GM21619 (cell line): Measurements from ENCODE around the gene NUTF2.
"Not testable (repeated sequence)": the region's sequence is repeated elsewhere in the genome, so short reads cannot be mapped to it uniquely, and the experiment has no call there.

Experiments
- ATAC-seq: cut with Tn5 transposase; IDR thresholded peaks from one replicate; pipeline ENCODE4 v1.9.1; 2021; ENCODE audit not compliant: unreplicated experiment

The NUTF2 gene

GRCh38 chr16:67837190-67837589, 9.5 kb upstream of the NUTF2 start:
- ATAC-seq = not testable (repeated sequence)

GRCh38 chr16:67837811-67838210, 8.9 kb upstream of the NUTF2 start:
- ATAC-seq = no peak

DNA sequence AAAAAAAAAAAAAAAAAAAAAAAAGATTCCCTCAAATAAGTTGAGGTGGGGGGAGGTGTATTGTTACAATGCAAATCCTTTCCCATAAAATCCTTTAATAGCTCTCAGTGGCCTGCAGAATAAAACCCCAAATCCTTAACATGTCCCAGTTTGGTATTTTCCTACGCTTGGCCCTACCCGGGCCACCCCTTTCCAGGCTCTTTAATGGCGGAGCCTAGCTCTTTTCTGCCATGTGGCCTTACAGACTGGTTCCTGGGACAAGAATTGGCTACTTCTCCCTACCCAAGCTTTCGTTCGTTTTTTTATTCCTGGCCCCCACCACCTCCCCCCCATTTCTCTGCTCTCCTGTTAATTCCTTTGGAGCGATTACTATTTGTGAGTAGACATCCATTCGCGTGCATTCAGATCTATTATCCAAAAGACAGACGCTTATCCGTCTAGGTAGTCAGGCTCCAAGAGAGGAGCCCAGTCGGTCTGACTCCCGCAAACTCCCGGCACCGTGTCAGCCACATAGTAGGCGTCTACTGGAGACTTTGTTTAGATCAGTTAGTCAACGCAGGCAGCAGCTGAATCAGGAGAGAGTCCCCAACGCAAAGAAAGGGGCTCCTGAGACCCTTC, 5.4 kb upstream of the NUTF2 start:
- ATAC-seq = no peak

DNA sequence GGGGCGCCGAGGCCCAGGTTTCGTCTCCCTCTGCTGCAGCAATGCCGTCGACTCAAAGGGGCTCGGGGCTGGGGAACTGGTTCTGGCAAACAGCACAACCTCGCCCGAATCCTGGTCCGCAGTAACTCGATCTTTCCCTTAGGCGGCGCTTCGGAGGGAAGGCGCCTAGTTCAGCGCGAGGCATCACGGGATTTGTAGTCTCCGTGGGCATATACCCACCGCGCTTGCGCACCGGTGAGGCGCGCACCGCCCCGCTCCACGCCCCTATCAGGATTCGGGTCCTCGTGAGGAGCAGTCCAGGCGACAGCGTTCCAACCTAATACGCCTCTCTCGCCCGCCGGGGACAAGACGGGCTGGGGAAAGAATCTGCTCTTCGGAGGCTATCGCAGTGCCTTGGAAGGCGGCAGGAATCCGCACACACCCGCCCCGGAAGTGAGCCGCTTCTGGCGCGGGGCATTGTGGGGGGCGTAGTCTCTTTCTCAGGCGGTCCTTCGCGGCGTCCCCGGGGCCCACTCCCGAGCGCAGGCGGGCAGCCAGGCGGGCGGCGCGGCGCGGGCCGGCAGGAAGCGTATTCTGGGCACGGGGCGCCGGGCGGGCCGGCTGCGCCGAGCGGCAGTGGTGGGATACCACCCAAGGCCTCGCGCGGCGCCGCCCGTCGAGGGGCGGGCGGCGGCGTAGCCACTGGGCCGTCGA, 4.8 kb upstream of the NUTF2 start, which contains the start of gene THAP11:
TSS of gene THAP11 (plus strand) at position 505 of the 693 bp plus-strand sequence. CDS start 235 bp downstream, outside the sequence.
- ATAC-seq = peak; percentile 43

DNA sequence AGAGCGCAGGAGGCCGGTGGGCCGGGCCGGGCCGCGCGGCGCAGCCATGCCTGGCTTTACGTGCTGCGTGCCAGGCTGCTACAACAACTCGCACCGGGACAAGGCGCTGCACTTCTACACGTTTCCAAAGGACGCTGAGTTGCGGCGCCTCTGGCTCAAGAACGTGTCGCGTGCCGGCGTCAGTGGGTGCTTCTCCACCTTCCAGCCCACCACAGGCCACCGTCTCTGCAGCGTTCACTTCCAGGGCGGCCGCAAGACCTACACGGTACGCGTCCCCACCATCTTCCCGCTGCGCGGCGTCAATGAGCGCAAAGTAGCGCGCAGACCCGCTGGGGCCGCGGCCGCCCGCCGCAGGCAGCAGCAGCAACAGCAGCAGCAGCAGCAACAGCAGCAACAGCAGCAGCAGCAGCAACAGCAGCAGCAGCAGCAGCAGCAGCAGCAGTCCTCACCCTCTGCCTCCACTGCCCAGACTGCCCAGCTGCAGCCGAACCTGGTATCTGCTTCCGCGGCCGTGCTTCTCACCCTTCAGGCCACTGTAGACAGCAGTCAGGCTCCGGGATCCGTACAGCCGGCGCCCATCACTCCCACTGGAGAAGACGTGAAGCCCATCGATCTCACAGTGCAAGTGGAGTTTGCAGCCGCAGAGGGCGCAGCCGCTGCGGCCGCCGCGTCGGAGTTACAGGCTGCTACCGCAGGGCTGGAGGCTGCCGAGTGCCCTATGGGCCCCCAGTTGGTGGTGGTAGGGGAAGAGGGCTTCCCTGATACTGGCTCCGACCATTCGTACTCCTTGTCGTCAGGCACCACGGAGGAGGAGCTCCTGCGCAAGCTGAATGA, 4.0 kb upstream of the NUTF2 start:
- ATAC-seq = peak; percentile 6

- ATAC-seq = no peak
These were observed 3.4 kb upstream of the NUTF2 start for GRCh38 chr16:67843343-67843765.

- ATAC-seq = no peak
These were observed 2.2 kb upstream of the NUTF2 start for GRCh38 chr16:67844497-67844896.

DNA sequence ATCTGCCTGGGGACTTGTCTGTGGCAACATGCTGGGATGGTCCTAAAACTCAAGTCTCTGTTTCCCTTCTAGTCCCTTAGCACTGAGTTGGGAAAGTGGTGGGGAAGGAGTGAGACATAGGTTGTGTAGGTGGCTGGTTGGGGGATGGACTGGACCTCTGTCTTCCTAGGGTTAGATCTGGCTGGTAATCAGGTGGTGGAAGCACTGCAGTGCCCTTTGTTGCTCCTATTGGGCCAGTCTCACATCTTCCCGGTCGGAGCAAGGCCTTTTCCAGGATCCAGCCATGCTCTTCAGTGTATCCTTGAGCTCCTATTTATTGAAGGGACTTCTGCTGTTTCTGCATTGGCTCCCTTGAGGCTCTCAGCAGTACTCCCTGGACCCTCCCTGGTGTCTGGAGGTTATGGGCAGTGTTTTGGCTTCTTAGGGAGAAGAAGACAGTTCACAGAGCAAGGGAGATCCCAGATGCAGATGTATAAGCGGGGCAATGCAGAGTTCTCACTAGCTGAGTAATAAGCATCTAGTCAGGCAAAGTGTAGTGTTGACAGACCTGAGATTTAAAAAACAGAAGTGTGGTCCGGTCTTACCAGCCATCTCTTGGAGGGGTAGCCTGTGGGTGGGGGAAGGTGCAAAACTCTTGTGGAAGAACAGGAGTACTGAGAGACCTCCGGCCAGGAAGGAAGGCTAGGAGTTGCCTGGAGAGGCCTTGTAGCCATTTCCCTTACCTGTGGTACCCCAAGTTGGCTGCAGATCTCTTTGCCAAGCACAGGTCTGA, 1.3 kb upstream of the NUTF2 start:
- no peak for ATAC-seq

- no peak for ATAC-seq
These were observed 742 bp upstream of the NUTF2 start for GRCh38 chr16:67846063-67846319.

DNA sequence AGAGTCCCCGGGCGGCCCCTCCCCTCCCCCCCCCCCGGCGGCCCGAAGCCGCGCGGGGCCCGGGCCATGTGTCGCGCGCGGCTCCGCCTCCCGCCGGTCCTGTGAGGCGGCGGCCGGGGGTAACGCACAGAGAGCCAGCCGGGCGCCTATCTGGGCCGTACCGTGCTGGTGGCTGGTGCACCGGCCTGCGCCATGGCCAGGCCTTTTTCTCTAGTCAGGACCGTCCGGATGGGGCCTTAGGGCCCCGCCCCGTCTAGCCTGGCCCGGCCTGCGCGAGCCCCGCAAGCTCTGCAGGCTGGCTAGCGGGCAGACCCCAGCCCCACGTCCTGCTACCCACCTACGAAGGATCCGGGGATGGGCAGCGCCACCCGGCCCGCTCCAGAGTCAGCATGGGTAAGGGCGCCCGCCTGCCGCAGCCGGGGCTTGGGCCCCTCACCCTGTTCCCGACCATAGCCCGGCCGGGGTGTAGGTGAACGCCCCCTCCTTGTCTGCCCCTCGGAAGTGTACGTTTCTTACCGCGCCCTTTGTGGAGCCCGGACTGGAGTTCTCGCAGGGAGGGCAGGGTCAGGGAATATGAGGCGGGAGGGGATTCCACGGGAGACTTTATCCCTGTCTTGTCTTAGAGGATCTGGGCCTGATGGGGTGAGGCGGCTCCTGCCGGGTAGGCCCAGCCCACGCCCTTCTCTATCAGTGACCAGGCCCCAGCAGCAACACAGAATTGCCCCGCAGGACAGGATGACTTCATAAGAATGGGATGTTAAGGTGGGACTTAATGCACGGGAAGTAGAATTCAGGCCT, 530 bp downstream of the NUTF2 start, which contains the start of gene CENPT:
TSS of gene CENPT (minus strand) at position 630 of the 798 bp plus-strand sequence. CDS start 13,834 bp downstream, outside the sequence.
- ATAC-seq = peak; percentile 33

DNA sequence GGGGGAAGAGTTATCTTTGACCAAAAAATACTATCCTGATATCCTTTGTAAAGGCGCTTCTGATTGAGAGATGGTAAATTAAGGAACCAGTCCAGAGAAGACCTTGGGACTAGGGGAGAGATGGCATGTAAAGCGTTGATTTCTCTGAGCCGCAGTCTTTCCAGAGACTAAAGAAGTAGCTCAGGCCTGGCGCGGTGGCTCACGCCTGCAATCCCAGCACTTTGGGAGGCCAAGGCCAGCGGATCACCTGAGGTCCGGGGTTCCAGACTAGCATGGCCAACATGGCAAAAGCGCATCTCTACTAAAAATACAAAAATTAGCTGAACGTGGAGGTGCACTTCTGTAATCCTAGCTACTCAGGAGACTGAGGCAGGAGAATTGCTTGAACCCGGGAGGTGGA, 1.4 kb downstream of the NUTF2 start:
- no peak for ATAC-seq

GRCh38 chr16:67853670-67854069, 6.9 kb downstream of the NUTF2 start:
- ATAC-seq = no peak

- no peak for ATAC-seq
These were observed 9.1 kb downstream of the NUTF2 start for GRCh38 chr16:67855789-67856188.

DNA sequence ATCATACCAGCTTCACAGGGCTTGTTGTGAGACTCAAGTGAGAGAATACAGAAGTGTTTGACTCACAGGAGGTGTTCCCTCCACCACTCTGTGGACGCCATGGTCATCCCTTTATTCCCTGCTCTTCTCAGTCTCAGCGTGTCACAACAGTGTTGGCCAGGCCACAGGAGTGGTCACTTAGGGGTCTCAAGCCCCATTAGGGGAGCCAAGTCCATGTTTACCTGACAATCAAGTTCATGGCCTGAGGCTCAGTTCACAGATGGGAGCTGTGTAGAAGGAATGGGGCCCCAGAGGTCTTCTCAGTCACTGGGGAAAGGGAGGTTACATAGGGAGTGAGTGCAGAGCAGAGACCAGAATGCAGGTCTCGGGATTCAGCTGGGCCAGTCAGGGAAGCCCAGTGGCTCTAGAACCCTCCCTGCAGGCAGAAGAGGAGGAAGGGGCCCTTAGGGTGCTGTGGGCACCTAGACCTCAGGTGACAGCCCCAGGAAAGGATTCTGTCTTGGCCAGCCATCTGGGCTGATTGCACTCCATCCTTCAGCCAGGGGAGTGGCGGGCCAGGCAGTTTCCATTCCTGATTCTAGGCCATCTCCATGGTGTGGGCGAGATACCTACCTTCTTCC, 10.3 kb downstream of the NUTF2 start:
- no peak for ATAC-seq

GRCh38 chr16:67857547-67858233, 11.0 kb downstream of the NUTF2 start:
- ATAC-seq = no peak

GRCh38 chr16:67858500-67858899, 11.8 kb downstream of the NUTF2 start:
- no peak for ATAC-seq

DNA sequence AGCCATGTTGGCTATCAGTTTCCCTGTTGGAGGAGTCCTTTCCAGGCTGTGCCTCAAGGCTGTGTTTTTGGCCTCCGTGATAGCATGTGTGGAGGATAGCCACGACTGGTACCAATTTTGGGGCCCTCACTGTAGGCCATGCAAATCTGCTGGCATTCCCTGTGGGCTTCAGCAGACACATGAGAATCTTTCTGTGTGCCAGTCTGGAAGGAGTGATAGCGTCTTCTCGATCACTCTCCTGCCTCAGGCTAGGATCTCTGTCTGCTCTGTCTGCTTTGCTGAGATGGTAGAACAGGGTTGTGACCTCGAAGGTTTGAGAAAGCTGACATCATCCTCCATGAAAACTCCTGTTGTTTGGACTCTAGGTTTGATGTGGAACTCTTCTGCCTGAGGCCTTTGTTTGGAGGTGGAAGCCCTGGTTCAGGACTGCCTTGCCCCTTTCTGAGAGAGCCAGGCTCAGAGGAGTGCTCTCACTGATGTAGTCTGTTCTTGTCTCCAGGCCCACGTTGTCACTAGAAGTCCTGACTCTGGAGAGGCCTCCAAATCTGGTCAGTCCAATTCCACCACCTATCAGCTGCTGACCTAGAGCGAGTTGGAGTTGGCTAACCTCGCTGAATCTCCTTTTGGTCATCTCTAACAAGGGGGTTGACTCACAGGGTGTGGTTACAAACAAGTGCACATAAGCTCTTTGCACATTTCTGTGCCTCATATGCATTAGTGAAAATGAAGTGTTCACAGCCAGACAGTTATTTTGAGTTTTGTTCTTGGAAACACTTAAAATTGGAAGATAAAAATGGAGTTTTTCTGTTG, 14.1 kb downstream of the NUTF2 start:
- no peak for ATAC-seq

DNA sequence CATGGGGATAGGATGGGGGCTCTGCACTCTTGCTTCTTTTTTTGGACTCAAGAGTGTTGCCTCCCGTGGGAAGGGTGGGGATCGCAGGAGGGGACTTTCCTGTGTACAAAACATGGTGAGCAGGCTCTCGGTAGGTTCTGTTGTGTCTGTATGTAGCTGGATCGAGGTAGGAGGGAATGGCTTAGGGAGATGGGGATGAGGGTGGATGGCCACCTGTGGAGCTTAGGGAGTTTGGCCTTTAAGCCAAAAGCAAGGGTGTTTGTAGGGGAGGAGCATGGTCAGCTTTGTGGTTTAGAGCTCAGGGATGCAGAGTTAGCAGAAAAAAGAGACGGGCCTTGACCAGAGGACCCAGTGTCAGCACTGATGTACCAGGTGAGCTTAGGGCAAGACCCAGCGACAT, 15.1 kb downstream of the NUTF2 start:
- no peak for ATAC-seq
